H54 (cell line): ENCODE results near the gene SUSD3.

Experiments used
- DNase-seq: peaks from one replicate; pipeline ENCODE4 v3.0.0; 2011; ENCODE audit warnings: low spot score, mixed read lengths; ENCODE audit not compliant: insufficient read length
- FAIRE-seq: peaks from 3 replicates; lab custom pipeline; 2011; peaks lifted over from hg19 to GRCh38; lab: Jason Lieb, UNC
- POLR2A ChIP-seq: IDR thresholded peaks from 2 replicates; pipeline ENCODE4 v1.6.1; 2011; ENCODE audit warnings: low read depth, mild to moderate bottlenecking, low read length

The SUSD3 gene

GRCh38 chr9:93132946-93133680 is 74.6 kb downstream of the SUSD3 start:
- no peak for FAIRE-seq
- DNase-seq, result no peak
- no peak for TF ChIP-seq POLR2A

GRCh38 chr9:93133681-93134014 is 75.1 kb downstream of the SUSD3 start:
- FAIRE-seq, result no peak
- peak; percentile 86 for DNase-seq
- TF ChIP-seq POLR2A, result no peak

- peak; percentile 87 for DNase-seq
- TF ChIP-seq POLR2A, result 0 out of 2 replicates have a peak, but pooled peaks have one; percentile 34
- FAIRE-seq, result no peak
Observed at GRCh38 chr9:93134015-93134739, 75.7 kb downstream of the SUSD3 start, which contains the start of gene NINJ1. TSS of gene NINJ1 (minus strand) at chr9:93134251. CDS start at chr9:93134217, 34 bp downstream.
